GM19099 (cell line): ENCODE data around the gene ADAMTS15.

Experiments used
- POLR2A ChIP-seq: IDR thresholded peaks from 3 replicates; pipeline ENCODE4 v1.6.1; 2011; ENCODE audit warnings: low read depth; ENCODE audit not compliant: insufficient read length; ENCODE audit errors: extremely low read depth

The ADAMTS15 gene

GRCh38 chr11:130439876-130440275 lies 8.6 kb upstream of the ADAMTS15 start:
- no peak for TF ChIP-seq POLR2A

GRCh38 chr11:130441719-130442118 lies 6.7 kb upstream of the ADAMTS15 start:
- TF ChIP-seq POLR2A, result no peak

- TF ChIP-seq POLR2A, result no peak
Observed at GRCh38 chr11:130442737-130443136, 5.7 kb upstream of the ADAMTS15 start.

- no peak for TF ChIP-seq POLR2A
Observed at GRCh38 chr11:130445788-130446187, 2.7 kb upstream of the ADAMTS15 start.

- TF ChIP-seq POLR2A, result no peak
Observed at GRCh38 chr11:130448039-130448415, 418 bp upstream of the ADAMTS15 start.

- no peak for TF ChIP-seq POLR2A
Observed at GRCh38 chr11:130449310-130449990, 1.0 kb downstream of the ADAMTS15 start.

GRCh38 chr11:130449996-130450769 lies 1.7 kb downstream of the ADAMTS15 start:
- no peak for TF ChIP-seq POLR2A

GRCh38 chr11:130451231-130452019 lies 3.0 kb downstream of the ADAMTS15 start:
- TF ChIP-seq POLR2A, result no peak

GRCh38 chr11:130452176-130452575 lies 3.7 kb downstream of the ADAMTS15 start:
- no peak for TF ChIP-seq POLR2A

- TF ChIP-seq POLR2A, result no peak
Observed at GRCh38 chr11:130452940-130453339, 4.5 kb downstream of the ADAMTS15 start.

GRCh38 chr11:130454491-130455252 lies 6.2 kb downstream of the ADAMTS15 start:
- TF ChIP-seq POLR2A, result no peak

- no peak for TF ChIP-seq POLR2A
Observed at GRCh38 chr11:130455483-130456127, 7.2 kb downstream of the ADAMTS15 start.

- no peak for TF ChIP-seq POLR2A
Observed at GRCh38 chr11:130456286-130456685, 7.8 kb downstream of the ADAMTS15 start.
